ENCODE measurements around the gene PHF5A.
"Not testable (repeated sequence)": the region's sequence is repeated elsewhere in the genome, so short reads cannot be mapped to it uniquely, and the experiment has no call there.

PHF5A gene

DNA sequence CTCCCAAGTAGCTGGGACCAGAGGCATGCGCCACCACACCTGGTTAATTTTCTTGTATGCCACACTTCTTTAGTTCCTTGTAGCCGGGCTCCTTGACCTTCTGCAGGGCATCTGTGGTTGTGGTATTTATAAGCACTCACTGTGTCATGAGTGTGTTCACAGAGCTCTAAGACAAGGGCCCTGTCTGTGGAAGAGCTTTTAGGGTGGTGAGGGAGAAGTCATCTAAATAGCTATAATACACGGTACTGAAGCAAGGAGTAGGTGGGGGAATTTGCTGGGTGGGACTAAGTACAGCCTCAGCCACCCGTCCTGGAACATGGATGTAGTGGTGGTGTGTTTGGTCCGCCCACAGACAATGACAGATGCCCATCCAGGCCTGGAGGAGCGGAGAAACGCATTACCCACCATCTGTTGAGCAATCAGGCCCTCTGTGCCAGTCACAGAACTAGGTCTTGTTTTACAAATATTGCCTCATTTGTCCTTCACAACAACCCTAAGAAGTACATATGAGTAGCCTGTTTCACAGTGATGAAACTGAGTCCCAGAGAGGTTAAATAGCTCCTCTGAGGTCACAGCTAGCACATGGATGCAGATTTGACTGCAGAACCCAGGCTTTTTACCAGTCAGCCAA lies 10.5 kb upstream of the PHF5A start:
- Mint-ChIP-seq H3K4me3 (no peak overlapping the region), H3K9me3 (no peaks in the 10 kb centered on the region), H3K4me1 (ENCODE audit: low read depth) (peaks cover 10% of the 10 kb centered on the region), H3K36me3 (ENCODE audit: low read depth) (no peaks in the 10 kb centered on the region), H3K27me3 (ENCODE audit: low read depth) (no peaks in the 10 kb centered on the region), H3K27ac (no peak overlapping the region)

DNA sequence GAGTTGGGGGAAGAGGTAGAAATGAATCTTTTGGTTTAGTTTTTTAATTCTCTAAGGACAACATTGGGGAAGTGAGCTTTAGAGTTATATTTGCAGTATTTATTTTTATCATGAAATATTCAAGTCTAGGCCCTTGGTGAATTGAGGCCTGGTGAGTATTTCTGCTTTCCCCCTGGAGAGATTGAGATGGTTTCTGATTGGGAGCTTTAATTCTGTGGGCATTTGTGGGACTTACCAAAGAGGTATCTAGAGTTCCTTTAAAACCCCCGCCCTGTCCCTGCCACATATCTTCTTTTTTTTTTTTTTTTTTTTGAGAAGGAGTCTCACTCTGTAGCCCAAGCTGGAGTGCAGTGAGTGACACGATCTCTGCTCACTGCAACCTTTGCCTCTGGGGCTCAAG lies 10.0 kb upstream of the PHF5A start:
- Mint-ChIP-seq H3K36me3 (ENCODE audit: low read depth) (no peaks in the 10 kb centered on the region), H3K27ac (no peak overlapping the region), H3K9me3 (no peaks in the 10 kb centered on the region), H3K4me3 (no peak overlapping the region), H3K4me1 (ENCODE audit: low read depth) (peaks cover 14% of the 10 kb centered on the region), H3K27me3 (ENCODE audit: low read depth) (no peaks in the 10 kb centered on the region)

DNA sequence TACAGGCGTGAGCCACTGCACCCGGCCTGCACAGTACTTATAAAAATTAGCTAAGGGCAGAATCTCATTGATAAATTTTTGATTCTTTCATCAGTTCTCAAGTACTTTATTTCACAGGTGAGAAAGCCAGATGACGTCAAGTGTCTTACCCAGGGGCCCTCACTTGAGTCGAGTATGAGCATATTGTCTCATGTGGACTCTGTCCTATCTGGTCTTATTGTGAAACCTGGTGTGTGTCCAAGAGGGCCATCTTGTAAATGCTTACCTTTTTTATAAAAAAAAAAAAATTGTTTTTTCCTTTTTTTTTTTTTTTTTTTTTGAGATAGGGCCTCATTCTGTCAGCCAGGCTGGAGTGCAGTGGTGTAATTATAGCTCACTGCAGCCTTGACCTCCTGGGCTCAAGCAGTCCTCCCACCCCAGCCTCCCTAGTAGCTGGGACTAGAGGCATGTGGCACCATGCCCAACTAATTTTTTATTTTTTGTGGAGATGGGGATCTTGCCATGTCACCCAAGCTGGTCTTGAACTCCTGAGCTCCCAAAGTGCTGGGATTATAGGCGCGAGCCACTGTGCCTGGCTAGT lies 6.5 kb upstream of the PHF5A start:
- peaks cover 15% of the 10 kb centered on the region for H3K4me1 Mint-ChIP-seq (ENCODE audit: low read depth)
- H3K27ac Mint-ChIP-seq = no peak overlapping the region
- H3K27me3 Mint-ChIP-seq (ENCODE audit: low read depth) = no peaks in the 10 kb centered on the region
- no peaks in the 10 kb centered on the region for H3K9me3 Mint-ChIP-seq
- H3K4me3 Mint-ChIP-seq = no peak overlapping the region
- no peaks in the 10 kb centered on the region for H3K36me3 Mint-ChIP-seq (ENCODE audit: low read depth)

DNA sequence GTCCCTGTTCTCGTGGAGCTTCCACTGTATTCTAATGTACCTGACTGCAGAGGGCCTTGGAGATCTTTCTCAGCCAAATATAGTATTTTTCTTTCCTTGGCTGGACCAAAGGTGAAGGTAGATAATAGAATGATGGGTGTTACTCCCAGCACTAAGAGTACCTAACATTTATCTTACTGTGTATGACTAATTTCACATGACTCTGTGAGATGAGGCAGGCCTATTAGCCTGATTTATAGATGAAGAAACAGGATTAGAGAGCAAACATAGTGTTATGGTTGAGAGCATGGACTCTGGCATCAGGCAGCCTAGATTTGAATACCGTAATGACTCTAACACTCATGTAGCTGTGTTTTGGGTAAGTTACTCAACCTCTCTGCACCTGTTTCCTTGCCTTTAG lies 3.1 kb upstream of the PHF5A start:
- no peaks in the 10 kb centered on the region for H3K27me3 Mint-ChIP-seq (ENCODE audit: low read depth)
- H3K4me3 Mint-ChIP-seq = no peak overlapping the region
- H3K9me3 Mint-ChIP-seq = no peaks in the 10 kb centered on the region
- peaks cover 17% of the 10 kb centered on the region for H3K36me3 Mint-ChIP-seq (ENCODE audit: low read depth)
- H3K27ac Mint-ChIP-seq = no peak overlapping the region
- peaks cover 30% of the 10 kb centered on the region for H3K4me1 Mint-ChIP-seq (ENCODE audit: low read depth)

DNA sequence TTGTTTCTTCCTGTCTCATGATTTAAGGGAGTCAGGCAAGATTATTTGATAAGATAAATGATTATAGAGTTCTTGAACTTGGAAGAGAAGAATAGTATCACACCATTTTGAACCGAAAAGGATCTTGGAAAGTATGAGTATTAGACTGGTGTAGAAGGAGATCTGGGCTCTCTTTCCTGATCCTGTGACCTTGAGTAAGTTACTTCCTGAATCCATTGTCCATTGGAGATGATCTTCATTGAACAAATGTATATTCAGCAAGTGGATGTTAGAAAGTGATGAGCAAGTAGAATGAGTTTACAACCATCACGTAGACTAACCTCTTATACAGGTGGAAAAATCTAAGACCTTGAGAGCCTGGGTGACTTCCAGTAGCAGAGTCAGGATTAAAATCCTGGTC lies 2.4 kb upstream of the PHF5A start:
- Mint-ChIP-seq H3K4me3 (peak overlapping the region; percentile 52), H3K4me1 (ENCODE audit: low read depth) (peaks cover 30% of the 10 kb centered on the region), H3K27ac (peak overlapping the region; percentile 47), H3K36me3 (ENCODE audit: low read depth) (peaks cover 20% of the 10 kb centered on the region), H3K27me3 (ENCODE audit: low read depth) (no peaks in the 10 kb centered on the region), H3K9me3 (no peaks in the 10 kb centered on the region)

DNA sequence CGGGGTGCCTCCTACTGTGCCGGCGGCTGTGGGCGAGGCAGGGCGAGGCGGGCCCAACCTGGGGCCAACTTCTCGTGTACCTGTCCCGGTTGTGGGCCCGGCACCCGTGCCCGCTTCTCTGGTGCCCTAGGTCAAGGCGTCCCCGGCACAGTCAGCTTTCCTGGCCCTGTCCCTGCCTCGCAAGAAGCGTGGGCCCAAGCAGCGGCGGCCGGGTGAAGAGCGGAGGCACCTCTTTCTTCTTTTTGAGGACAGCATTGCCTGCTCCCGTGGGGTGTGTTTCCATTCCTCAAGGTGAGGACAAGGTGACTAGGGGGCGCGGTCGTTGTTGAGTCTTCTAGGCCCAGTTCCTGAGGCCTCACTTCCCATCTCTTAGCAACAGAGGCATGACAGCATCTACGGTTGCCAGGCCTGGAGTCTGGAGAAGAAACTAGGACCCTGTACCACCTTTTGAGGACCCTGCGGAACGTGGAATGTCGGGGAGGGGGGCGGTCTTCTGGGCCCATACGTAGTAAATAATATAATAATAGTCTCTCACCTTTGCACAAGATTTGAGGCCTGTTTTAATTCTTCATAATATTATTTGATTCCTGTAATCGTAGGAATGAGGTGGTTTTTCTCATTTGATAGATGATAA lies 843 bp upstream of the PHF5A start:
- Mint-ChIP-seq H3K4me1 (ENCODE audit: low read depth) (peaks cover 32% of the 10 kb centered on the region), H3K36me3 (ENCODE audit: low read depth) (peaks cover 21% of the 10 kb centered on the region), H3K9me3 (no peaks in the 10 kb centered on the region), H3K4me3 (peak overlapping the region; percentile 87), H3K27ac (peak overlapping the region; percentile 99), H3K27me3 (ENCODE audit: low read depth) (no peaks in the 10 kb centered on the region)

DNA sequence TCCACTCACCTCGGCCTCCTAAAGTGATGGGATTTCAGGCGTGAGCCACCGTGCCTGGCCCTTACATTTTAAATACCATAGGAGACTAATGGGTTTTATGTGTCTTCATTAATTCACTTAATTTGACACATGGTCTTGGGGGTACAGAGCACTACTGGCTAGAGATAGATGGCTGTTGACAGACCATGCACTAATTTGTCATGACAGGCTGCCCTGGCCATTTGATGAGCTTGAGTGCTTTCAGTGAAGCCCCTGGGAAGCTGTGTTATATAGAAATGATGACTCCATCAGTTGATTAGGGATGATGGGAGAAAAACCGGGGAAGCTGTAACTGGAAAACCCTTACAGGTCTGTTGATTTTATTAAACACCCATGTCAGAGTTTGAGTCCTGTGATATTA lies 6.6 kb downstream of the PHF5A start:
- H3K4me1 Mint-ChIP-seq (ENCODE audit: low read depth) = peaks cover 5% of the 10 kb centered on the region
- no peaks in the 10 kb centered on the region for H3K27me3 Mint-ChIP-seq (ENCODE audit: low read depth)
- no peaks in the 10 kb centered on the region for H3K9me3 Mint-ChIP-seq
- no peak overlapping the region for H3K27ac Mint-ChIP-seq
- H3K4me3 Mint-ChIP-seq = no peak overlapping the region
- H3K36me3 Mint-ChIP-seq (ENCODE audit: low read depth) = peaks cover 33% of the 10 kb centered on the region

DNA sequence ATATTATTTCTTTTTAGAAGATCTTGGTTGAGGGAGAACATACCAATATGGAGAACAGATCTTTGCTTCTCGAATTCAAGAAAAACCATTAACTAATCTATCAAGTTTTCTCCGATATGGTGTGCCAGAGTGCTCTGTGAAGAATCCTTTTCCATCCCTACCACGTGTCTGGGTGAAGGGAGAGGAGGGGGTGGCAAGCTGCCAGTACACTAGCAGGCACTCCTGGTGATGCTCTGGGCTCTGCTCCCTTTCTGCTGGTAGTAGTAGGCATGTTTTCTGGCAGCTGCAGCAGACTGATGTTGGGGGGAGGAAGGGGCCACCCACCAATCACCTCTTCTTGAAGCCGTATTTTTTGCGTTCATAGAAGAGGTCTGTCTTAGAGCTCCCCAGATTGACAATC lies 8.4 kb downstream of the PHF5A start:
- H3K4me3 Mint-ChIP-seq; H3K27me3 Mint-ChIP-seq (ENCODE audit: low read depth); H3K4me1 Mint-ChIP-seq (ENCODE audit: low read depth); H3K27ac Mint-ChIP-seq; H3K9me3 Mint-ChIP-seq: not testable (repeated sequence)
- peaks cover 30% of the 10 kb centered on the region for H3K36me3 Mint-ChIP-seq (ENCODE audit: low read depth)

DNA sequence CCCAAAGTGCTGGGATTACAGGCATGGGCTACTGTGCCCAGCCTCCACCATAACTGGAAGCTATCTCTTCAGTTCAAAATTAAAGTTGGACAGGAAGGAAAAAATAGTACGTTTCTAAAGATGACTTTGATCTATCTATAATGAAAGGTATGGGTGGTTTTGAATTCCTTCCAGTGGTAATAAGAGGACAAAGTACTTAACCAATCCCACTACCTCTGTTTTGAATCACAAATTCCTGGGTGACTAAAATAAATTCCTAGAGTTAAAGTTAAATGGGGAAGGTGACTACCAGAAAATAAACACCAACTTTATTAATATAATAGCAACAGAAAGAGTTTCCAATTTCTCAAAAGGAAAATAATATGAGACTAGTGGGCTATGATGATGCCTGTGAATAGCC lies 9.1 kb downstream of the PHF5A start:
- Mint-ChIP-seq H3K4me1 (ENCODE audit: low read depth) (peaks cover 2% of the 10 kb centered on the region), H3K9me3 (no peaks in the 10 kb centered on the region), H3K4me3 (no peak overlapping the region), H3K27ac (no peak overlapping the region), H3K27me3 (ENCODE audit: low read depth) (no peaks in the 10 kb centered on the region), H3K36me3 (ENCODE audit: low read depth) (peaks cover 30% of the 10 kb centered on the region)

DNA sequence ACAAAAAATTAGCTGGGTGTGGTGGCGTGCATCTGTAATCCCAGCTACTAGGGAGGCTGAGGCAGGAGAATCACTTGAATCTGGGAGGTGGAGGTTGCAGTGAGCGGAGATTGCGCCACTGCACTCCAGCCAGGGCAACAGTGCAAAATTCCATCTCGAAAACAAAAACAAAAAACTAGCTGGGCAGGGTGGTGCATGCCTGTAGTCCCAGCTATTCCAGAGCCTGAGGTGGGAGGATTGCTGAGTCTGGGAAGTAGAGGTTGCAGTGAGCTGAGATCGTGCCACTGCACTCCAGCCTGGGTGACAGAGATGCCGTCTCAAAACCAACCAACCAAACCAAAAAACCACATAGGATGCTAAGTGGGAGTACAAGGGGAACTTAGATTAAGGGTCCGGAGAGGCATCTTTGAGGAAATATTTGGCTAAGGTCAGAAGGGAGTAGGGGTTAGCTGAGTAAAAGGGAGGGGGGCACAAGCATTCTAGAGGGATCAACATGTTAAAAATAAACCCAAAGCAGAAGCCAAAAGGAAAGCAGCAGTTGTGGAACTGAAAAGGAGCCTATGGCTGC lies 10.2 kb downstream of the PHF5A start:
- H3K36me3 Mint-ChIP-seq (ENCODE audit: low read depth) = peaks cover 23% of the 10 kb centered on the region
- H3K4me3 Mint-ChIP-seq = no peak overlapping the region
- H3K27me3 Mint-ChIP-seq (ENCODE audit: low read depth) = no peaks in the 10 kb centered on the region

DNA sequence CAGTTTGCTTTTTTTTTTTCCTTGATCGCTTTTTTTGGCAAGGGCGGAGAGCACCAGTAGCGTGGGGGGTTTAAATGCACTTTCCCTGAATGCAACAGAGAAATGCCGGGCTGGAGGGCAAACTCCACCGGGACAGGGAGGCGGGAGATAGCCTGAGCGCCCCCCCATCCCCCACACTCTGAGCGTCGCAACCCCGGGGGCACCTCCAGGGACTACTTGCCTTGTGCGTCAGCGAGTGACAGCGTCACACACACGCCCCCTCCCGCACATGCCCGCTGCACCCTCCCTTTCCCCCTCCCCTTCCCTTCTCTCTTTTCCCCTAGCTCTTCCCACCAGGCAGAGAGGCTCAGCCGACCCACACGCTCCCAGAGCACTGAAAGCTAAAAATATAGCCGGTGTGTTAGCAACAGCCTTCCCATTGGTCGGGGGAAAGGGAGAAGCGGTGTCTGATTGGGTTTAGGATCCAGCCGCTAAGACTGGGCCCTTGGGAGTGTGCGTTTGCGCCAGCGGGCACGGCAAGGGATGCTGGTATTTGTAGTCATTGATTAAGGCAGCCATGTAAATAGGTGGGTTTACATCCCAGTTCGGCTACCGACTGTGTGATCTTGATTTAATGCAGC lies 20.2 kb downstream of the PHF5A start:
- Mint-ChIP-seq H3K4me3 (peak overlapping the region; percentile 88), H3K27me3 (ENCODE audit: low read depth) (no peaks in the 10 kb centered on the region), H3K27ac (peak overlapping the region; percentile 92), H3K4me1 (ENCODE audit: low read depth) (peaks cover 15% of the 10 kb centered on the region), H3K36me3 (ENCODE audit: low read depth) (peaks cover 8% of the 10 kb centered on the region), H3K9me3 (no peaks in the 10 kb centered on the region)

More for the DNA sequence above, 10.2 kb downstream of the PHF5A start:
- Mint-ChIP-seq H3K9me3 (no peaks in the 10 kb centered on the region), H3K4me1 (ENCODE audit: low read depth) (peaks cover 3% of the 10 kb centered on the region), H3K27ac (peak overlapping the region; percentile 43)

DNA sequence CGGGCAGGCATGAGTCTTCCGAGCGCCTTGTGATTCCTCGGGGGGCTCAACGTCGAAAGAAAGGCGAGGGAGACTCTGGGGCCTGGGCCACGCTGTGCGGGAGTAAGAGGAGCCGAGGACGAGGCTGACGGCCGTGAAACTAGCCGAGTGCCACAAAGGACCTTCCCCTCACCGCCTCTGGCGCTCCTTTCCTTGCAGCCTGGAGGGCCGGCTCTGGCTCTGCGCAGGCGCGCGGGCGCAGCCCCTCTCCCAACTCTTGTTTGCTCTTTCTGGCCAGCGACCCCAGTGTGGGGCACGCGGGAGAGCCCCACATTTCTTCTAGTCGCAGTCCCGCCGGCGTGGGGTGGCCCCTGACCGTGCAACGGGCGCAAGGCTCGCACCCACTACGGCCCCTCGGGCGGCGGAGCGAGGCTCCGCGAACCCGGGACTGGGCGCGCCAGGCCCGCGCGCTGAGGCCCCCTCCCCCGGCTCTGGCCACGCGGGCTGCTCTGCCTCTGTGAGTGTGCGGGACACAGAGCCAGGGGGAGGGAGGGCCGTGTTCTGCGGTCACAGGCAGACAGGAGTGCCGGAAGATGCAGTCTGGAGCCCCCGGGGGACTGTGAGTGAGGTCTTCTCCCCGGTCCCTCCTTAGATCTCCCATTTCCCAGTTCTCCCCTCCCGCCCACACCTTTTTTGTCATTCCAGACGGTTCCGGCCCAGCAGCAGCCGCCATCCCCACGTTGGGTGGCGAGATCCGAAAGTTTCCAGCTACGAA lies 20.9 kb downstream of the PHF5A start:
- Mint-ChIP-seq H3K4me1 (ENCODE audit: low read depth) (peaks cover 18% of the 10 kb centered on the region), H3K27me3 (ENCODE audit: low read depth) (no peaks in the 10 kb centered on the region), H3K9me3 (no peaks in the 10 kb centered on the region), H3K27ac (peak overlapping the region; percentile 93), H3K36me3 (ENCODE audit: low read depth) (peaks cover 13% of the 10 kb centered on the region), H3K4me3 (peak overlapping the region; percentile 88)

DNA sequence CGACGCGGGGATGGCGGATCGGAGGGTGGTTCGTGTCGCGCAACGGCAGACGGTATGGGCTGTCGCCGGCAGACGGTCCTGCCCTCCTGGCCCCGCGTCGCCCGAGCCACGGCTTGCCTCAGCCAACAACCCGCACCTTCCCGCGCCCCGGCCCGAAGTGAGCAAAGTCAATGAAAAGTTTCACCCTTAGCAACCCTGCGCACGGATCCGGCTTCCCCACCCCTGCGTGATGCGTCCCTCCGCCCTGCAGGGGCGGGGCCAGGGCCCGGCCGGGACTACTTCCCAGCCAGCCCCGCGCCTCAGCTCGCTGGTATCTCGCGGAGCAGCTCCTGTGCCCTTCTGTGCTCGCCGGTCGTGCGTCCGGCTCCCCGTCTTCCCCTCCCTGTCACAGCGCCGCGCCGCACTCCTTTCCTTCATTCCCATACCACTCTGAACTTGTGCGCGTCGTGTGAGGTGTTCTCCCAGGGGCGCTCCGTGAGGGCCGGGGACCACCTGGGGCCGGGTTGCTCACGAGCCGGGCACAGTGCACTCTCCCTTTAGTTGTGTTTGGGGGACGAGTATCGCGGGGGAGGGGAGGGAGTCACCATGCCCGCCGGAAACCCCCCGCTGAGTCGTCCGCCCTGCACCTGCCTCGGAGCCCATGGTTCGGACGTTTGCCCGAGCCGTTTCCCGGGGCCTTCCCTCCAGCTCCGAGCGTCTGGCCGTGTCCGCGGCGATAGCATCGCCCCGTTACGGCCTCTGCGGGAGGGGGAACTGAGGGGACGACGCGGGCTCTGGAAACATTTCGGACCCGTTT lies 21.7 kb downstream of the PHF5A start, which contains the start of gene TOB2:
Gene TOB2 (minus strand): TSS at position 163 of the 796 bp plus-strand sequence. CDS start 9,456 bp downstream, outside the sequence.
- H3K27me3 Mint-ChIP-seq (ENCODE audit: low read depth) = no peaks in the 10 kb centered on the region
- H3K4me3 Mint-ChIP-seq = peak within 1 kb of the TSS; percentile 88
- H3K9me3 Mint-ChIP-seq = no peaks in the 10 kb centered on the region
- H3K36me3 Mint-ChIP-seq (ENCODE audit: low read depth) = peaks cover 13% of the 10 kb centered on the region
- peak within 1 kb of the TSS; percentile 95 for H3K27ac Mint-ChIP-seq
- H3K4me1 Mint-ChIP-seq (ENCODE audit: low read depth) = peaks cover 20% of the 10 kb centered on the region

All from T-helper 1 cell treated with Interleukin-12 subunit alpha and Interleukin-12 subunit beta and Interleukin-4 antibody, amounts not matched to agents 30 μg/mL and 1 μg/mL, for 36 hours (primary cell).